CD4-positive, CD25-positive, alpha-beta regulatory T cell (primary cell): ENCODE measurements around the gene KMT2C. TPM values are rescaled to one million over a fixed set of nuclear protein-coding genes. Genes with fewer than 3 reads are reported as not detected.
"Not testable (repeated sequence)": the region's sequence is repeated elsewhere in the genome, so short reads cannot be mapped to it uniquely, and the experiment has no call there.

Source experiments
- ATAC-seq, 2 donors: fragments of 150-1000 bp; cut with Tn5 transposase; one replicate each; pipeline ENCODE4 v1.10.0; 2021; ENCODE audit warnings: low read depth in 2 of 2, moderate number of reproducible peaks in 2 of 2, moderate library complexity in 1 of 2
- DNase-seq, 3 donors: peaks; one replicate each; pipeline versions ENCODE4 v3.0.0 to v3.0.0-alpha.2; 2012 to 2022; ENCODE audit warnings: mixed read lengths in 1 of 3
- H3K27ac ChIP-seq: one replicate; pipeline ENCODE4 v1.7.0; 2013; ENCODE audit warnings: mild to moderate bottlenecking, low read length; ENCODE audit not compliant: insufficient read depth, poor library complexity, severe bottlenecking
- H3K27me3 ChIP-seq: one replicate; pipeline ENCODE4 v1.7.0; 2013; ENCODE audit warnings: low read length; ENCODE audit not compliant: control insufficient read depth, insufficient read depth
- H3K36me3 ChIP-seq: one replicate; pipeline ENCODE4 v1.7.0; 2013; ENCODE audit warnings: mild to moderate bottlenecking, low read length, moderate library complexity; ENCODE audit not compliant: control insufficient read depth, insufficient read depth
- H3K4me1 ChIP-seq: 2 replicates; pipeline ENCODE4 v1.7.0; 2013; ENCODE audit warnings: mild to moderate bottlenecking, low read length; ENCODE audit not compliant: insufficient read depth, control insufficient read depth, poor library complexity, severe bottlenecking
- H3K4me3 ChIP-seq: one replicate; pipeline ENCODE4 v1.7.0; 2013; ENCODE audit warnings: low read depth, mild to moderate bottlenecking, low read length, moderate library complexity
- H3K9me3 ChIP-seq, 2 experiments: 1 replicate in 1 of 2; 2 replicates in 1 of 2; pipeline ENCODE4 v1.7.0; 2013; ENCODE audit warnings: low read length in 2 of 2, mild to moderate bottlenecking in 1 of 2, moderate library complexity in 1 of 2; ENCODE audit not compliant: control insufficient read depth in 2 of 2
- H3K27ac Mint-ChIP-seq, 3 donors: one replicate each; pipeline ENCODE4 v1.8.0; 2020 to 2022; ENCODE audit warnings: mild to moderate bottlenecking in 3 of 3, mixed read lengths in 3 of 3, moderate library complexity in 2 of 3
- H3K27me3 Mint-ChIP-seq: one replicate; pipeline ENCODE4 v1.8.0; 2022; ENCODE audit warnings: mild to moderate bottlenecking, mixed read lengths
- H3K36me3 Mint-ChIP-seq: one replicate; pipeline ENCODE4 v1.8.0; 2020; ENCODE audit warnings: mixed read lengths
- H3K4me1 Mint-ChIP-seq, 4 donors: one replicate each; pipeline ENCODE4 v1.8.0; 2020 to 2022; ENCODE audit warnings: mixed read lengths in 4 of 4, mild to moderate bottlenecking in 1 of 4
- H3K4me3 Mint-ChIP-seq, 4 donors: one replicate each; pipeline ENCODE4 v1.8.0; 2020 to 2022; ENCODE audit warnings: mild to moderate bottlenecking in 4 of 4, mixed read lengths in 4 of 4, moderate library complexity in 3 of 4
- H3K9me3 Mint-ChIP-seq, 7 donors: one replicate each; pipeline ENCODE4 v1.8.0; 2020 to 2022; ENCODE audit warnings: mixed read lengths in 7 of 7, mild to moderate bottlenecking in 3 of 7, moderate library complexity in 2 of 7
- polyA plus RNA-seq, 4 donors: library from polyadenylated mRNA; unstranded; fragments of 300-500 nt; fragmentation: Illumina TruSeq; gene quantifications; one replicate each; pipeline ENCODE4 v1.2.3, GENCODE V29; 2021
- total RNA-seq: library from RNA; stranded (reverse); gene quantifications from one replicate; pipeline ENCODE4 v1.2.3, GENCODE V29; 2022

KMT2C gene
- total and polyA plus RNA-seq, 5 donors from 2014 or later = 8.6 to 160 (median 9.5) TPM

DNA sequence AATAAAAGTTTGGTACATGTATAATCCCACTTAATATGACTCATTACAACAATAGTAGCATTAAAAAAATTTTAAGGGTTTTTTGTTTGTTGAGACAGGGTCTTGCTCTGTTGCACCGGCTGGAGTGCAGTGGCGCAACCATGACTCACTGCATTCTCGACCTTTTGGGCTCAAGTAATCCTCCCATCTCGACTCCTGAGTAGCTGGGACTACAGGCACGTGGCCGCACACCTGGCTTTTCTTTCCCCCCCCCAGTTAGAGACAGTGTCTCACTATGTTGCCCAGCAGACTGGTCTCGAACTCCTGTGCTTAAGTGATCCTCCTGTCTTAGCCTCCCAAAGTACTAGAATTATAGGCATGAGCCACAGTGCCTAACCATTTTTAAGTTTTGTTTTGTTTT, 40.7 kb downstream of the KMT2C start:
- H3K27ac Mint-ChIP-seq = no peak overlapping the region
- Histone ChIP-seq H3K36me3 (no peaks in the 10 kb centered on the region), H3K9me3 (no peaks in the 10 kb centered on the region), H3K27ac (no peak overlapping the region), H3K27me3 (no peaks in the 10 kb centered on the region), H3K4me1 (no peaks in the 10 kb centered on the region), H3K4me3 (no peak overlapping the region)
- no peaks in the 10 kb centered on the region for H3K36me3 Mint-ChIP-seq
- ATAC-seq (no peak), DNase-seq (no peak)
- peaks cover 26 to 73% (median 47%) of the 10 kb centered on the region in 4 donors for H3K4me1 Mint-ChIP-seq
- H3K9me3 Mint-ChIP-seq = no peaks in the 10 kb centered on the region
- H3K4me3 Mint-ChIP-seq = no peak overlapping the region
- no peaks in the 10 kb centered on the region for H3K27me3 Mint-ChIP-seq

DNA sequence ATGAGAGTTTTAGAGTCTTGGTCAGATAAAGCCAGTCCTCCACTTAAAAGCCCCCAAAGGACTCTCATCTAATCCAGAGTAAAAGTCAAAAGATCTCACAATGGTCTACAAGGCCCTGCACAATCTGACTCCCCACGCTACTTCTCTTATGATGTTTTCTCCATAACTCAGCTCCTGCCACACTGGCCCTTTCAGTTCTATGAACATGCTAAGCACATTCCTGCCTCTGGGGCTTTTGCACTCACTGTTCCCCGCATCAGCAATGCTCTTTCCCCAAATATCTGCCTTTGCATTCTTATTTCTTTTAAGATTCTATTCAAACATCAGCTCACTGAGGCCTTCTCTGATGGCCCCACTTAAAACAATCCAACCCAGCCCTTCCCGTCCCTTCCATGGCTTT, 41.6 kb downstream of the KMT2C start:
- DNase-seq, H3K27me3 Mint-ChIP-seq: not testable (repeated sequence)

DNA sequence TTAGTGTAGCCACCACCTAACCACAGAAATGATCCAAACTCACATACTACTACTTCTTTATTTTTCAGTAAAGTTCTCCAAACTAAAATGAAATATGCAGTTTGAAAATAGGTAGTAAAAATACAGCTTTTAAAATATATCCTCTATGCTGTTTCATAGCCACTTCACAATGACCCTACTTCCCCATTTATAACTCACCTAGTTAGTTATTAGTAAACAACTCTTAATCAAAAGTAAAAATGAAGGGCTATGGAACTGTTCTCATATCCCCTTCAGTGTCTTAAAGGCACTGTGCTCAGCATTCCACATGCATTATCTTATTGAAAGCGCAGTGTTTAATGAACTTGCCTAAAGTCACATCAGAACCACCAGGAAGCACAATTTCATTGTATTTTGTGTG, 43.5 kb downstream of the KMT2C start:
- Histone ChIP-seq H3K4me1 (no peaks in the 10 kb centered on the region), H3K9me3 (no peaks in the 10 kb centered on the region), H3K27ac (no peak overlapping the region), H3K4me3 (no peak overlapping the region), H3K36me3 (no peaks in the 10 kb centered on the region), H3K27me3 (no peaks in the 10 kb centered on the region)
- H3K36me3 Mint-ChIP-seq = no peaks in the 10 kb centered on the region
- peak overlapping the region in 2 of 4 donors; percentile 28 to 62 for H3K4me3 Mint-ChIP-seq
- peaks cover 0 to 1% (median 0%) of the 10 kb centered on the region in 7 donors for H3K9me3 Mint-ChIP-seq
- peak overlapping the region; percentile 2 to 34 (median 5) for H3K27ac Mint-ChIP-seq
- H3K27me3 Mint-ChIP-seq = no peaks in the 10 kb centered on the region
- ATAC-seq = no peak
- H3K4me1 Mint-ChIP-seq = peaks cover 26 to 62% (median 36%) of the 10 kb centered on the region in 4 donors
- DNase-seq = no peak

More for the DNA sequence above, 41.6 kb downstream of the KMT2C start:
- peak; percentile 28 to 45 for ATAC-seq
- Mint-ChIP-seq H3K27ac (peak overlapping the region in 1 of 3 donors; percentile 1), H3K4me3 (peak overlapping the region in 2 of 4 donors; percentile 8 to 15), H3K4me1 (peaks cover 26 to 70% (median 47%) of the 10 kb centered on the region in 4 donors)
- not testable (repeated sequence) for H3K27ac ChIP-seq, H3K4me3 ChIP-seq, H3K4me1 ChIP-seq, H3K9me3 ChIP-seq, H3K9me3 Mint-ChIP-seq, H3K27me3 ChIP-seq, H3K36me3 Mint-ChIP-seq, H3K36me3 ChIP-seq

DNA sequence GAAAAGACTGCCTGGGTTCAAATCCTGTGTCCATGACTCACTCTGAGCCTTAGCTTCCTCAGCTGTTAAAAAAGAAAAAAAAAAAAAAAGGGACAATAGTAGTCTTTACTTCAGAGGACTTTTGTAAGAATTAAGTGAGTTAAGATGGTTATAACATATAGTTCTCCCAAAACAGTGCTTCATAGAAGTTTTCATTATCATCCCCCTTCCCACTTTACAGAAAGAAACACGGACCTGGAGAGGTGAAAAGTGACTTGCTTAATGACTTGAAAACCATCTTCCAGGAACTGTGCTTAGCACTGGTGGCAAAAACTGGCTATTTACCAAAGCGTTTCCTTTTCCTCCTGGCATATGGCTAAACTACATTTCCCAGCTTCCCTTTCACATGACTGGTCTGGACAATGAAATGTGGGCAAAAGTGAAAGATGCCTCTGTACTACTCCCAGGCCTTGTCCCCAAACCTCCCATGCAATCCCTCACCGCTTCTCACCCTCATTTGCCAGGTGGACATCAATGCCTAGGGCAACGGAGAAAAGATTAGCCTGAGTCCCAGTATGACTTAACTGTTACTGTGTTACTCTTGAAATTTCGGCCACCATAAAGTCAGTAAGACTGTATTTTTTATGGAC, 49.6 kb downstream of the KMT2C start:
- H3K4me1 ChIP-seq, H3K27me3 ChIP-seq, H3K4me3 ChIP-seq, H3K9me3 Mint-ChIP-seq, H3K36me3 Mint-ChIP-seq, DNase-seq, H3K36me3 ChIP-seq, H3K27me3 Mint-ChIP-seq, H3K9me3 ChIP-seq, H3K27ac ChIP-seq: not testable (repeated sequence)
- peak in 1 of 2 donors; percentile 24 for ATAC-seq
- peak overlapping the region in 1 of 4 donors; percentile 9 for H3K4me3 Mint-ChIP-seq
- peak overlapping the region in 1 of 3 donors; percentile 12 for H3K27ac Mint-ChIP-seq
- H3K4me1 Mint-ChIP-seq = peaks cover 5 to 32% (median 12%) of the 10 kb centered on the region in 4 donors

DNA sequence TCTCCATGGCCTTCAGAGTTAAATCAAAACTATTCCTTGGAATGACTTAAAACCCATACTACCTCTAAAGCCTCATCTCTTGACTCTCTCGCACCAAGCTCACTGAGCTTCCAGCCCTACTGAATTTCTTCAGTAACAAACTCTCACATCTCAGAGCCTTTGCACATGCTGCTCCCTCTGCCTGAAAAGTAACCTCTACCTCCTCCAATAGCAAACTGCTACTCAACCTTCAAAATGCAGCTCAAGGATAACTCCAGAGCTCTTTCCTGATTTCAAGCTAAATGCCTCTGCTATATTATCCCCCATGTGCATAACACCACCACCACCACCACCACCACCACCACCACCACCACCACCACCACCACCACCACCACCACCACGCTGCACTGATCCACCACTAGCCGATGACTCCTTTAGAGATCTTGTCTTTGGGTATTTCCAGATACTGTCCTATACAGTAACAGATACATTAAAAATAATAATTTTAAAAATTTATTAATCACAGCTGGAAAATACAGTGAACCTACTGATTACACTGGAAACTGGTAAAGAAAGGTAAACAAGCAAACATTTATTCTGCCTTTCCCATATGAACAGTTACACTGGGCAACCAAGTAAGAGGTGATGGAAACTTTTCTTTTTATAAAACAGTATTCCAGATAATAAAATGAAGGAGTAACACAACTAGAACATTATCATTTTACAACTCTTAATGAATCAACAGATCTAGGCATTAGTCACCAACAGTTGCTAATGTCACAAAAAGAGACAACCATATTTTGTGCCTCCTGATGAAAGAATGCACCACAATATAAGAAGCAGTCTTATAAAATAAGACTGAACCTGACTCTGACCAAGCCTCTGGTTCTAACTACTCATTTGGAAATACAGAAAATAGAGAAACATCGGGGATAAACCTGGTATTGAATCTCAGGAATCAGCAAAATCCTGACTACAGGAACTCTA, 51.3 kb downstream of the KMT2C start:
- H3K27ac ChIP-seq, ATAC-seq, H3K36me3 Mint-ChIP-seq, H3K9me3 ChIP-seq, H3K27me3 Mint-ChIP-seq, DNase-seq, H3K9me3 Mint-ChIP-seq, H3K27me3 ChIP-seq, H3K4me3 Mint-ChIP-seq, H3K4me3 ChIP-seq, H3K36me3 ChIP-seq, H3K4me1 ChIP-seq: not testable (repeated sequence)
- H3K27ac Mint-ChIP-seq = peak overlapping the region in 1 of 3 donors; percentile 29
- peaks cover 9 to 35% (median 17%) of the 10 kb centered on the region in 4 donors for H3K4me1 Mint-ChIP-seq

DNA sequence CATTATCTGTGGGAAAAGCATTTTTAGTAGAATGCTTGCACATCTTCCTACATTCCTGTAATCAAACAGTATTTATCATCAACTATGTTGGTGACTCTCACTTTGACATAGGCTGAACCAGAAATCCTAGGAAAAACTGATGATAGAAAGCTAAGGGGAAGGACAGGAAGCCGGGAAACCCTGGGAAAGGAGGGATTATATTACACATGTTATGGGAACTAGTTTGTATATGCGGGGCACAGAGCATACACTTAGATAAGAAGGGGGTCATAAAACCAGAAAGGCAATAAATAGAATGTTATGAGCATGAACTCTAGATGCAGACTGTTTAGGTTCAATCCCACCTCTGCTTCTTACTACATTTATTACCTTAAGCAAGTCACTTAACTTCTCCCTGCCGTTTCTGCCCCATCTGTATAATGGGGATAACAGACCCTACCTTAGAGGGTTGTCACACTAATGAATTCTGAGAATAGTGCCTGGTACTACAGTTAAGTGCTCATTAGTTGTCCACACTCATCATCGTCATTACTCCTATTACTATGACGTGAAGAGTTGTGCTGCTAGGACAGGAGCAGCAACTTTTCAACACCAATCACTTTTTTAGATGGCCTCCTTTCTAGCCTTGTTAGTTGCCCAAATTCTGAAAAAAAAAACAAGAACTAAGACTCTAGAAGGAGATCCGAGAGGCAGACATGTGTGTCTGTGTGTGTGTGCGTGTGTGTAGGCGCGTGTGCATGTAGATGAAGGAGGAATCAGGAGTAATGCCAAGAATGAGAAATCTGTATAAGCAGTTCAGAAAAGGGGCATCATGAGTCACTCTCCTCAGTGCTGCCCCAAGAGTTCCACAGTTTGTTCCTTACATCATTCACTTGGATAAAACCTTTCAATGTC, 52.2 kb downstream of the KMT2C start:
- ATAC-seq = peak in 1 of 2 donors; percentile 22
- no peaks in the 10 kb centered on the region for H3K36me3 Mint-ChIP-seq
- no peaks in the 10 kb centered on the region for H3K4me1 ChIP-seq
- H3K9me3 Mint-ChIP-seq = peaks cover 0 to 4% (median 0%) of the 10 kb centered on the region in 7 donors
- H3K4me3 ChIP-seq = no peak overlapping the region
- no peaks in the 10 kb centered on the region for H3K27me3 ChIP-seq
- no peak overlapping the region for H3K27ac ChIP-seq
- peaks cover 9 to 43% (median 23%) of the 10 kb centered on the region in 4 donors for H3K4me1 Mint-ChIP-seq
- no peaks in the 10 kb centered on the region for H3K36me3 ChIP-seq
- peaks cover 0 to 4% of the 10 kb centered on the region in 2 experiments for H3K9me3 ChIP-seq
- no peak overlapping the region for H3K27ac Mint-ChIP-seq
- no peaks in the 10 kb centered on the region for H3K27me3 Mint-ChIP-seq
- H3K4me3 Mint-ChIP-seq = no peak overlapping the region
- no peak for DNase-seq

DNA sequence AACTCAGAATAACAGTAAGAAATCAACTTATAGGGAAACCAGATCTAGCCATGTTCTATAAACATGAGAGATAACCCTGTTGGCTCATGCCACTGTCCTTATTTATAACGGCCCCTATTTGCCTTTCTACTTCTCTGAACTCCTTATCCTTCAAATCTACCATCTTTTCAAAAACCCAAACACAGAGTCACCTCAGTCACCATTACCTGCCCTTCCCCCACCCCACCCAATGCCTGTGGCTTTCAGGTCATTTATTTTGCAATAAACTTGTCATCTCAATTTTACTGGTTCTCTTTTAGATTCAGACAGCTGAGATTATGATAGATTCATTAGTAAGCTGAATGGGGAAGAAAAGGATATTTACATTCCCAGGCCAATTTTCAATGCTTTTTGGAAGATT, 53.6 kb downstream of the KMT2C start:
- DNase-seq = no peak
- no peaks in the 10 kb centered on the region for H3K27me3 Mint-ChIP-seq
- no peak for ATAC-seq

More for the DNA sequence above, 53.6 kb downstream of the KMT2C start:
- H3K27ac Mint-ChIP-seq = no peak overlapping the region
- Histone ChIP-seq H3K27ac (no peak overlapping the region), H3K4me1 (no peaks in the 10 kb centered on the region), H3K27me3 (no peaks in the 10 kb centered on the region), H3K36me3 (no peaks in the 10 kb centered on the region), H3K9me3 (peaks cover 0 to 4% of the 10 kb centered on the region in 2 experiments), H3K4me3 (no peak overlapping the region)
- peaks cover 0 to 4% (median 0%) of the 10 kb centered on the region in 7 donors for H3K9me3 Mint-ChIP-seq
- H3K4me3 Mint-ChIP-seq = no peak overlapping the region
- H3K4me1 Mint-ChIP-seq = peaks cover 9 to 48% (median 29%) of the 10 kb centered on the region in 4 donors
- H3K36me3 Mint-ChIP-seq = no peaks in the 10 kb centered on the region
